ENCODE measurements around the gene ANKRD13D. TPM values are rescaled to one million over a fixed set of nuclear protein-coding genes. Genes with fewer than 3 reads are reported as not detected.
"Not testable (repeated sequence)": the region's sequence is repeated elsewhere in the genome, so short reads cannot be mapped to it uniquely, and the experiment has no call there.

ANKRD13D gene
- total RNA-seq, 2 donors from 2014 or later = 66.6 to 101 TPM

- TF ChIP-seq CTCF (IDR thresholded peaks at IDR 0.05) = no peak
These were observed 26.3 kb downstream of the ANKRD13D start for GRCh38 chr11:67315325-67315909.

GRCh38 chr11:67316882-67317204, 27.7 kb downstream of the ANKRD13D start:
- no peak for DNase-seq (ENCODE audit: low spot score)
- Histone ChIP-seq H3K27ac (peak overlapping the region; percentile 85 to 86), H3K27me3 (replicated peaks; ENCODE audit: insufficient read depth) (no peaks in the 10 kb centered on the region), H3K4me1 (ENCODE audit: control insufficient read depth in 1 of 2, low read depth in 2 of 2) (peaks cover 0 to 20% of the 10 kb centered on the region in 2 donors), H3K4me3 (peak overlapping the region; percentile 82), H3K9me3 (no peaks in the 10 kb centered on the region), H3K36me3 (no peaks in the 10 kb centered on the region)
- no peak for ATAC-seq (ENCODE audit: insufficient number of reproducible peaks, low FRiP score, low read depth)
- no peak for TF ChIP-seq CTCF (IDR thresholded peaks at IDR 0.05)

More at GRCh38 chr11:67315325-67315909, 26.3 kb downstream of the ANKRD13D start:
- no peak for DNase-seq (ENCODE audit: low spot score)
- ATAC-seq (ENCODE audit: insufficient number of reproducible peaks, low FRiP score, low read depth) = no peak
- no peaks in the 10 kb centered on the region for H3K27me3 ChIP-seq (replicated peaks; ENCODE audit: insufficient read depth)
- no peak overlapping the region for H3K4me3 ChIP-seq
- H3K4me1 ChIP-seq (ENCODE audit: control insufficient read depth in 1 of 2, low read depth in 2 of 2) = peaks cover 0 to 20% of the 10 kb centered on the region in 2 donors
- peaks cover 2% of the 10 kb centered on the region for H3K36me3 ChIP-seq
- no peaks in the 10 kb centered on the region for H3K9me3 ChIP-seq
- no peak overlapping the region for H3K27ac ChIP-seq

- H3K27ac ChIP-seq = peak overlapping the region; percentile 85 to 86
- peak; percentile 85 for DNase-seq (ENCODE audit: low spot score)
- peak; percentile 95 for ATAC-seq (ENCODE audit: insufficient number of reproducible peaks, low FRiP score, low read depth)
- H3K4me3 ChIP-seq = peak overlapping the region; percentile 82
- no peaks in the 10 kb centered on the region for H3K9me3 ChIP-seq
- peak; percentile 87 for TF ChIP-seq CTCF (IDR thresholded peaks at IDR 0.05)
- no peaks in the 10 kb centered on the region for H3K36me3 ChIP-seq
- peaks cover 0 to 20% of the 10 kb centered on the region in 2 donors for H3K4me1 ChIP-seq (ENCODE audit: control insufficient read depth in 1 of 2, low read depth in 2 of 2)
- no peaks in the 10 kb centered on the region for H3K27me3 ChIP-seq (replicated peaks; ENCODE audit: insufficient read depth)
These were observed 28.2 kb downstream of the ANKRD13D start for GRCh38 chr11:67317205-67317887.

- peak overlapping the region; percentile 82 for H3K4me3 ChIP-seq
- H3K4me1 ChIP-seq (ENCODE audit: control insufficient read depth in 1 of 2, low read depth in 2 of 2) = peaks cover 0 to 20% of the 10 kb centered on the region in 2 donors
- no peaks in the 10 kb centered on the region for H3K36me3 ChIP-seq
- H3K9me3 ChIP-seq = no peaks in the 10 kb centered on the region
- DNase-seq (ENCODE audit: low spot score) (no peak), ATAC-seq (ENCODE audit: insufficient number of reproducible peaks, low FRiP score, low read depth) (no peak)
- no peak for TF ChIP-seq CTCF (IDR thresholded peaks at IDR 0.05)
- H3K27me3 ChIP-seq (replicated peaks; ENCODE audit: insufficient read depth) = no peaks in the 10 kb centered on the region
- peak overlapping the region in 1 of 2 donors; percentile 86 for H3K27ac ChIP-seq
These were observed 28.9 kb downstream of the ANKRD13D start for GRCh38 chr11:67317888-67318555.

GRCh38 chr11:67318876-67319275, 29.8 kb downstream of the ANKRD13D start:
- not testable (repeated sequence) for H3K36me3 ChIP-seq; H3K4me3 ChIP-seq; ATAC-seq (ENCODE audit: insufficient number of reproducible peaks, low FRiP score, low read depth); H3K27me3 ChIP-seq (replicated peaks; ENCODE audit: insufficient read depth); H3K27ac ChIP-seq; DNase-seq (ENCODE audit: low spot score); H3K9me3 ChIP-seq
- peaks cover 0 to 20% of the 10 kb centered on the region in 2 donors for H3K4me1 ChIP-seq (ENCODE audit: control insufficient read depth in 1 of 2, low read depth in 2 of 2)

Measured in thoracic aorta (tissue), 2 donors.